ENCODE data around the gene SMIM15. TPM values are rescaled to one million over a fixed set of nuclear protein-coding genes. Genes with fewer than 3 reads are reported as not detected.

The SMIM15 gene
- total and polyA plus RNA-seq, 10 of the 15 experiments (the other 5 are each of a cell fraction or from before 2014, with no cell fraction given): 13.8 to 83.3 (median 53.9) TPM

- TF ChIP-seq CEBPZ (IDR thresholded peaks at IDR 0.05; ENCODE audit: low read depth, low read length) (no peak), NR2F1 (conservative IDR thresholded peaks at IDR 0.05) (no peak; the same call in 1 of the 2 replicates), ASH2L (IDR thresholded peaks at IDR 0.05; ENCODE audit: borderline replicate concordance, low read depth) (no peak), MLLT1 (IDR thresholded peaks at IDR 0.05) (peak; percentile 87), BCL11A (IDR thresholded peaks at IDR 0.05; ENCODE audit: low read depth, low read length) (0 out of 2 replicates have a peak, but pooled peaks have one; percentile 18), ZNF592 (IDR thresholded peaks at IDR 0.05) (no peak), SMC3 (IDR thresholded peaks at IDR 0.05; ENCODE audit: borderline replicate concordance, low read length) (no peak), TARDBP (IDR thresholded peaks at IDR 0.05; ENCODE audit: borderline replicate concordance) (no peak), BCL3 (IDR thresholded peaks at IDR 0.05; ENCODE audit: borderline replicate concordance, insufficient read depth, low read depth, low read length, poor library complexity, severe bottlenecking) (no peak), BCLAF1 (IDR thresholded peaks at IDR 0.05) (no peak), JUNB (IDR thresholded peaks at IDR 0.05) (0 out of 2 replicates have a peak, but pooled peaks have one; percentile 24), SPI1 (IDR thresholded peaks at IDR 0.05; ENCODE audit: borderline replicate concordance, insufficient read depth, low read depth, low read length) (0 out of 2 replicates have a peak, but pooled peaks have one; percentile 24), RUNX3 (IDR thresholded peaks at IDR 0.05; ENCODE audit: low read length) (peak; percentile 59; the same call in 1 of the 2 replicates), ZBED1 (IDR thresholded peaks at IDR 0.05; ENCODE audit: borderline replicate concordance) (no peak), MTA3 (IDR thresholded peaks at IDR 0.05; ENCODE audit: borderline replicate concordance, low read length) (no peak)
These were observed 732 bp upstream of the SMIM15 start (continued) for GRCh38 chr5:61162832-61163567.

Measured in GM12878 (cell line).